ENCODE measurements around the gene TAPBP. TPM values are rescaled to one million over a fixed set of nuclear protein-coding genes. Genes with fewer than 3 reads are reported as not detected.

The TAPBP gene
- total RNA-seq, 4 donors from 2014 or later: 73.4 to 324 (median 204) TPM

DNA sequence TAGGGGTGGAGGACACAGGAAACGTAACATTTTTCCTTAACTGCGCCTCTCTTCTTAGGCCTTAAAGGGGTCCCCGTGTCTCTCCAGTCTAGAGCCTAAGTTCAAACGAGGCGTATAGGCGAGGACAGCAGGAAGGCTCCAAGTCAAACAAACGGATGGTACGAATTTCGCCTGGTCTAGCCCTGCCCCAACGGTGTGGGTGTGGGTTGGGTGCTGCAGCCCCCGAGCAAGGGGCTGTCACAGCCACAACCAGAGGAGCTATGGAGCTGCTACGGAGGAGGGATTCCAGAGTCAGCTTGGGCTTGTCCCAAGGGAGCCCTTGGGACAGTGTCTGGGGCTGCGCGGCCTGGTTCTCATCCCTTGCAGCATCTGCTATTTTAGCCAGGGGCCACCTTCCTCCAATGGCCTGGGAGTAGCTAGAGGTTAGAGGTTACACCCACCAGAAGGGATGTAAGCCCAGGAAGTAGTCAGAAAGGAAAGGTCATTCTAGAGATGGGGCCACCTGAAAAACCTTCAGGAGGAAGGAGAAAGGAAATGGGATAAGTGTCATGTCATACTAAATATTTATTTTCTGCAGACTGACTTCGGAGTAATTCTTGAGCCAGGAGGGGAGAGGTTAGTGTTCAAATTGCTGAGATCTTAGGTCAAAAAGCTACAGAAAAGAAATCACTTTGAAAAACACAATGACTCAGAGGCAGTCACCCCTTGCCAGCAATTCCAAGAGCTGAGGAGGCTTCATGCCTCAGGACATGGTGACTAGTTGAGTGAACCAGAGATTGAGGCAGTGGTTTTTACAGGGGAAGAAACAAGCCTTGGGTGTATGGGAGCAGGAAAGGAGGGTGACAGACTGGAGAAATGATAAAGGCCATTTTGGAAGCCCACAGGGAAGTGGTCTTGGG is 63.9 kb downstream of the TAPBP start:
- peak overlapping the region; percentile 86 to 93 (median 89) for H3K27ac ChIP-seq
- no peaks in the 10 kb centered on the region for H3K9me3 ChIP-seq
- peak overlapping the region; percentile 43 to 60 (median 56) for H3K4me3 ChIP-seq
- no peak for TF ChIP-seq POLR2A (IDR thresholded peaks at IDR 0.05)
- TF ChIP-seq, protein P1, sequence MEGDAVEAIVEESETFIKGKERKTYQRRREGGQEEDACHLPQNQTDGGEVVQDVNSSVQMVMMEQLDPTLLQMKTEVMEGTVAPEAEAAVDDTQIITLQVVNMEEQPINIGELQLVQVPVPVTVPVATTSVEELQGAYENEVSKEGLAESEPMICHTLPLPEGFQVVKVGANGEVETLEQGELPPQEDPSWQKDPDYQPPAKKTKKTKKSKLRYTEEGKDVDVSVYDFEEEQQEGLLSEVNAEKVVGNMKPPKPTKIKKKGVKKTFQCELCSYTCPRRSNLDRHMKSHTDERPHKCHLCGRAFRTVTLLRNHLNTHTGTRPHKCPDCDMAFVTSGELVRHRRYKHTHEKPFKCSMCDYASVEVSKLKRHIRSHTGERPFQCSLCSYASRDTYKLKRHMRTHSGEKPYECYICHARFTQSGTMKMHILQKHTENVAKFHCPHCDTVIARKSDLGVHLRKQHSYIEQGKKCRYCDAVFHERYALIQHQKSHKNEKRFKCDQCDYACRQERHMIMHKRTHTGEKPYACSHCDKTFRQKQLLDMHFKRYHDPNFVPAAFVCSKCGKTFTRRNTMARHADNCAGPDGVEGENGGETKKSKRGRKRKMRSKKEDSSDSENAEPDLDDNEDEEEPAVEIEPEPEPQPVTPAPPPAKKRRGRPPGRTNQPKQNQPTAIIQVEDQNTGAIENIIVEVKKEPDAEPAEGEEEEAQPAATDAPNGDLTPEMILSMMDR (IDR thresholded peaks at IDR 0.05): no peak
- H3K36me3 ChIP-seq: peaks cover 0 to 5% (median 0%) of the 10 kb centered on the region in 3 donors
- H3K4me1 ChIP-seq: peaks cover 0 to 19% (median 5%) of the 10 kb centered on the region in 4 donors
- H3K27me3 ChIP-seq: no peaks in the 10 kb centered on the region
- DNase-seq: no peak

Other genes starting within 250 kb of the TAPBP start
- gene HLA-DPA1, start 240.4 kb downstream of the TAPBP start, total RNA-seq: 10 to 100 TPM; 14.6 to 70.1 (median 50.4) TPM
- gene HLA-DPB1, start 238.1 kb downstream of the TAPBP start, total RNA-seq: 100 to 1,000 TPM in 1 of 4 donors, 10 to 100 TPM in 2, 1 to 10 TPM in 1; 9.5 to 104 (median 19.7) TPM
- gene COL11A2, start 121.6 kb downstream of the TAPBP start, total RNA-seq: 1 to 10 TPM in 1 of 4 donors, under 1 TPM in 2, not detected in 1; 0.18 to 2.5 (median 0.54) TPM
- gene RXRB, start 113.4 kb downstream of the TAPBP start, total RNA-seq: 10 to 100 TPM; 23.1 to 56.7 (median 36.6) TPM
- 10 to 100 TPM; 33.8 to 99.0 (median 55.0) TPM for gene SLC39A7, start 113.2 kb downstream of the TAPBP start, total RNA-seq
- gene HSD17B8, start 109.4 kb downstream of the TAPBP start, total RNA-seq: 10 to 100 TPM; 26.4 to 58.0 (median 44.0) TPM
- gene RING1, start 105.6 kb downstream of the TAPBP start, total RNA-seq: 10 to 100 TPM; 18.2 to 38.0 (median 20.7) TPM
- 100 to 1,000 TPM in 2 of 4 donors, 10 to 100 TPM in 2; 56.7 to 132 (median 95.8) TPM for gene VPS52, start 42.2 kb downstream of the TAPBP start, total RNA-seq
- gene RPS18, start 42.0 kb downstream of the TAPBP start, total RNA-seq: 1,000 to 10,000 TPM in 2 of 4 donors, 100 to 1,000 TPM in 2; 697 to 1,875 (median 903) TPM
- gene B3GALT4, start 37.0 kb downstream of the TAPBP start, total RNA-seq: 10 to 100 TPM in 3 of 4 donors, 1 to 10 TPM in 1; 8.3 to 33.1 (median 28.5) TPM
- 100 to 1,000 TPM in 1 of 4 donors, 10 to 100 TPM in 3; 22.1 to 102 (median 34.3) TPM for gene WDR46, start 24.8 kb downstream of the TAPBP start, total RNA-seq
- gene PFDN6, start 24.5 kb downstream of the TAPBP start, total RNA-seq: 10 to 100 TPM; 12.4 to 24.8 (median 14.4) TPM
- gene RGL2, start 15.1 kb downstream of the TAPBP start, total RNA-seq: 10 to 100 TPM; 15.4 to 89.1 (median 39.4) TPM
- 10 to 100 TPM; 11.6 to 27.6 (median 20.2) TPM for gene ZBTB22, start 3.7 kb upstream of the TAPBP start, total RNA-seq
- 10 to 100 TPM; 40.1 to 86.6 (median 45.9) TPM for gene DAXX, start 8.9 kb upstream of the TAPBP start, total RNA-seq
- 10 to 100 TPM; 10.9 to 28.1 (median 18.3) TPM for gene KIFC1, start 77.7 kb upstream of the TAPBP start, total RNA-seq
- 10 to 100 TPM; 46.8 to 86.1 (median 77.3) TPM for gene PHF1, start 96.9 kb upstream of the TAPBP start, total RNA-seq
- 100 to 1,000 TPM in 2 of 4 donors, 10 to 100 TPM in 2; 43.7 to 134 (median 96.2) TPM for gene CUTA, start 104.0 kb upstream of the TAPBP start, total RNA-seq
- gene SYNGAP1, start 106.0 kb upstream of the TAPBP start, total RNA-seq: 10 to 100 TPM in 3 of 4 donors, 1 to 10 TPM in 1; 5.4 to 42.1 (median 15.0) TPM
- gene ZBTB9, start 140.5 kb upstream of the TAPBP start, total RNA-seq: 1 to 10 TPM in 2 of 4 donors, under 1 TPM in 1, not detected in 1; 0.70 to 5.0 (median 2.6) TPM

Measured in Peyer's patch (tissue), 4 donors.